Urothelium cell line (cell line): ENCODE measurements around the gene FADS6.

Experiments used
- DNase-seq: peaks from one replicate; pipeline ENCODE4 v3.0.0; 2011; ENCODE audit warnings: low spot score, mixed read lengths
- FAIRE-seq: peaks from 2 replicates; lab custom pipeline; 2011; peaks lifted over from hg19 to GRCh38; lab: Jason Lieb, UNC

Gene FADS6

DNA sequence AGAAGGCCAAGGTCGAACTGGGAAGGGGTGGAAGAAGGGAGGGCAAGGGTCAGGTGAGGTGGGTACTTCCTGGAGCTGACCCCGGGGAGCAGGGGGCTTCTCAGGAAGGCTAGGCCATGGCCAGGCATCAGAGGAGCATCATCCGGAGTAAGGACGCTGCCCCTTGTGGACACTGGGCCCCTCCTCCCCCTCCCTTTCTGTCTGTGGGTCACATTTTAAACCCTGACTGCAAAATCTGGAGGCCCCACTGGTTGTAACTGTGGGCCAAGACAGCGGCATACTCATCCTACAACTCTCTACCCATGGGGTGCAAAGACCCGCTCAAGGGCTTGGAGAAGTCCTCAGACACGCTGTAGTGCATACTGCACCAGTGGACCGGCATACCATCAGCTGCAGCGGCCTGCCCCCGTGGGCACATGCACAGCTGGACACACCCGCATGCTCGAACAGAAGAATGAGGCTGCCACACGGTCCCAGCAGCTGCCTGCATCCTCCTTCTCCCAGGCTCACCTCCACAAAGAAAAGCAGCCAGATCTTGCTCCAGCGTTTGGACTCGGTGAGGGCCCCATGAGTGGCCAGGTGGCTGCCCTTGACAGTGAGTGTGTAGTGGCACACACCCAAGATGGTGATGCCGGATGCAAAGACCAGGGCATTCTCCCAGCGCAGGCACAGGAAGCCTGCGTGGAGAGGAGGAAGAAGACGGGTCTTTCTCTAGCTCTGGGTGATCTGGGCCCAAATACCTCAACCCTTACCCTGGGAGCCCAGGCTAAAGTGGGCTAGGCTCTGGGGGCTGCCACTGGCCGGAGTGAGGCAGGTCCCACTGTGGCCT lies 1.2 kb downstream of the FADS6 start:
- FAIRE-seq: no peak

DNA sequence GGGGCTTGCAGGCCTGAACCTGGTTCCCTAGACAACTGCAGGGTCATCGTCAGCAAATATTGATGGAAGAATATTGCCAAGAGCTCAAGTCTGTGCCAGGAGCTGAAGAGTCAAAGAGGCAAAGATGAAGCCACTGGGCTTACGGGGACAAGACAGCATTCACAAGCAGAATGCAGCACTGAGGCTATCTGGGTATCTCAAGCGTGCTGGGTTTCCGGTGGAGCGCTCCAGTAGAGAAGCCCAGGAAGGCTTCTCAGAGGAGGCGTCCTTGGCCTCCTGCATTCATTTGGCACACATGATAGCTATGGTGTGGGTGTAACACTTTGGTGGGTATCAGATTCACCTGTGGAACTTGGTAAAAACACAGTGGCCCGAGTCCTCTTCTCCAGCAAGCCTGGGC lies 2.9 kb downstream of the FADS6 start:
- no peak for DNase-seq
- no peak for FAIRE-seq

More for the DNA sequence above, 1.2 kb downstream of the FADS6 start:
- no peak for DNase-seq

DNA sequence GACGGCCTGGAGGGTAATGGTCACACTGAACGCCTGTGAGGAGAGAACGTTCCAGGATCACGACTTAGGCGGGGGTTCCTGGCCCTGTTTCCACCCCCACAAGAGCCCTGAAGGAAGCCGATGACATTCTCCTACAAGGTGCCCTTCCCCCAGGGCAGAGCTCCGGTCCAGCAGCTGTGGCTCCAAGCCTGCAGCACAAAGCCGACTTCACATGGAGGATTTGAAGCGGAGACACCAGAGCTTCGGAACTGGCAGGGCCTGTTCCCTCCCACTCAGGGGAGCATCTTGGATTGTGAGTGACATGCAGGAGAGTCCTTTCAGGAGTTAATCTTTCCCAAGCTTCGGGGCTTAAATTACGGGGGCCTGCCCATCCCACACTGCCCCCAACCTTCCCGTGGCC lies 5.0 kb downstream of the FADS6 start:
- FAIRE-seq (no peak), DNase-seq (no peak)

DNA sequence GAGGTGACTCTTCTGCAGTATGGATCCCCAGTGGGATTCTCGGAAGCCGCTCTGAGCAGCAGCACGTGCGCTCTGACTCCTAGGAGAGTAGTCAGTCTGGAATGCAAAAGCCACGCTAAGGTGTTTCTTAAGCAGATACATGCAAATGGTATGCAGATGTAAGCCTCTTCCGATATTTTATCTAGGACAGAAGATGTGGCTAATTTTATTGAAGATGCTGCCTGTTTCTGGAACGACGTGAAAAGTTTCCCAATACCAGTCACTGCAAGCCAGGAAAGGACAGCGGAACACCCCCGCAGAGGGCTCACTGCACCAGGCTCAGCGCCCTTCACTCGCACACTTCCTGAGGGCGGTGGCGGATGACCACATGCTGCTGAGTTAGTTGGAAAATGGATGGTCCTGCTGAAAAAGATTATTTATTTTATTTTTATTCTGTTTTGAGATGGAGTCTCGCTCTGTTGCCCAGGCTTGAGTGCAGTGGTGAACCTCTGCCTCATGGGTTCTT lies 10.1 kb downstream of the FADS6 start:
- FAIRE-seq: no peak
- DNase-seq: no peak

DNA sequence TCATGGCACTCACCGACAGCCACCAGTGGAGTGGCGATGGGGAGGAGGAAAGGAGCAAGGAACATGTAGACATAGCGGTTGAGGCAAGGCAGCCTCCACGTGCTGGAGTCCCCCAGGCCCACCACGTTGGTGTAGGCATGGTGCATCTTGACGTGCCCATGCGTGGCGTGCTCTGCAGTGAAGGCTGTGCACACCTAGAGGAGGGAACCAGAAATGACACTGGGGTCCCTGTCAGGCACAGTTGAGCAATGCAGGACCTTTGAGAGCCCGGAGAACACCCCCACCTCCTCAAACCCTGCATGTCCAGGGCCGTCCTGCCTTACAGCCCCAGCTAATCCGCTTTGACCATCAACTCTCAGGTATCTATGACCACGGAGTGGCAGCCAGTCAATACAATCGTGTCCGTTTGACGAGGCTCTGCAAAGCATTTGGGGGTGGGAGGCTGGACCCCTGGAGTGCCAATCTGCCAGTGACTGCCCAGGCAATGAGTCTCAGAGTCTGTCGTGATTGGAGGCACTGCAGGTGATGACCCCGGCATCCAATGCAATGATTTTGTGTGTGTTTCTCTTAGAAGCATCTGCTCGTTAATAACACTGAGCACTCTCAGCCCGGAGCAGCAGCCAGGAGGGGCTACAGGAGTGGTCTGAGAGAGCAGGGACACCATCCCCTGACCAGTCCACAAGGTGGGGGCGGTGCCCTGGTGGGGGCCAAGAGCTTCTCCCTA lies 10.8 kb downstream of the FADS6 start:
- DNase-seq (no peak), FAIRE-seq (peak; percentile 27)

DNA sequence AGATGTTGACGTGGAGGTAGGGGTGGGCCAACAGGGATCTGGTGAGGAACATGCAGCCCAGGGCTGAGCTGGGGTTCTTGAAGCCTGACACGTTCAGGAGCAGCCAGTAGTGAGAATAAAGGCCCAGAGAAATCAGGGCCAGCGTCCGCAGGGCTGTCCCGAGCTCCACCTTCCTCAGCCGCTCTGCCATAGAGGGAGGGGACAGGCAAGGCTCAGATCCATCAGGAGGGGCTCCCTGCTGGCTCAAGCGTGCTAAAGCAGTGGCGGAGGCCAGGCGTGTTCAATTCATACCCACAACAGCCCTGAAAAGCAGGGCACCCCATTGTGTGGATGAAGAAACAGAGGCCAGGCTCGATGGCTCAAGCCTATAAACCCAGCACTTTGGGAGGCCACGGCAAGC lies 12.4 kb downstream of the FADS6 start:
- FAIRE-seq: no peak
- DNase-seq: no peak

DNA sequence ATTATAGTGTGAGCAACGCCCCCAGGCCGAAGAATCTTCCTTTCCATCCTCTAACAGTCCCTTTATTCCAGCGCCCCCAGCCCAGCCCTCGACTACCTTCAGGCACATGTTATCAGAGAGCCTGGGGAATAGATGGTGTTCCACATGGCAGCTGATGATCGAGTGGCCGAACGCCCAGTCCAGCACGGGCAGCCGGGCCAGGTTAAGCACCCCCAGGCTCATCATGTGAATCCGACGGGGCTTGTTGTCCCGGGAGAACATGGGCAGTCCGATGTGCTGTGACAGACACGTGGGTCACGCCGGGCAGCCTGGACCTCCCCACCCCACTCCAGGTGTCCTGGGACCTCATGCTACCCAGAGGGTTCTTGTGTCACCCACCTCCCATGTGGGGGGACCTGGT lies 14.1 kb downstream of the FADS6 start:
- FAIRE-seq: no peak
- DNase-seq: no peak

DNA sequence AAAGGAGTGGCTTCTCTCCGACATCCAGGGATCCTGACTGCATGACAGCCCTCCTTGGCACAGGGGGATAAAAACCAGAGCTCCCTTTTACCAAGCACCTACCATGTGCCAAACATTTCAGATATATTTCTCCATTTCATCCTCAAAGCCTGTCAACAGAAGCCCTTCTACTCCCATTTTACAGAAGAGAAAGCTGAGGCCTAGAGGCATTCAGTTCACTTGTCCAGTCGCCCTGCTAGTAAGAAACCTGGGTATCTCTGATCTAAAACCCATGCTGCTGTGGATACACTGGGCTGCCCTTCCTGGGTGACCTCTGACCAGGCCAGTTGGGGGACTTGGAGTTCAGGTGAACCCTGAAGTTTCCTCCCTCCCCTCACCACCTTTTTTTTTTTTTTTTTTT lies 14.8 kb downstream of the FADS6 start:
- FAIRE-seq (no peak), DNase-seq (no peak)

DNA sequence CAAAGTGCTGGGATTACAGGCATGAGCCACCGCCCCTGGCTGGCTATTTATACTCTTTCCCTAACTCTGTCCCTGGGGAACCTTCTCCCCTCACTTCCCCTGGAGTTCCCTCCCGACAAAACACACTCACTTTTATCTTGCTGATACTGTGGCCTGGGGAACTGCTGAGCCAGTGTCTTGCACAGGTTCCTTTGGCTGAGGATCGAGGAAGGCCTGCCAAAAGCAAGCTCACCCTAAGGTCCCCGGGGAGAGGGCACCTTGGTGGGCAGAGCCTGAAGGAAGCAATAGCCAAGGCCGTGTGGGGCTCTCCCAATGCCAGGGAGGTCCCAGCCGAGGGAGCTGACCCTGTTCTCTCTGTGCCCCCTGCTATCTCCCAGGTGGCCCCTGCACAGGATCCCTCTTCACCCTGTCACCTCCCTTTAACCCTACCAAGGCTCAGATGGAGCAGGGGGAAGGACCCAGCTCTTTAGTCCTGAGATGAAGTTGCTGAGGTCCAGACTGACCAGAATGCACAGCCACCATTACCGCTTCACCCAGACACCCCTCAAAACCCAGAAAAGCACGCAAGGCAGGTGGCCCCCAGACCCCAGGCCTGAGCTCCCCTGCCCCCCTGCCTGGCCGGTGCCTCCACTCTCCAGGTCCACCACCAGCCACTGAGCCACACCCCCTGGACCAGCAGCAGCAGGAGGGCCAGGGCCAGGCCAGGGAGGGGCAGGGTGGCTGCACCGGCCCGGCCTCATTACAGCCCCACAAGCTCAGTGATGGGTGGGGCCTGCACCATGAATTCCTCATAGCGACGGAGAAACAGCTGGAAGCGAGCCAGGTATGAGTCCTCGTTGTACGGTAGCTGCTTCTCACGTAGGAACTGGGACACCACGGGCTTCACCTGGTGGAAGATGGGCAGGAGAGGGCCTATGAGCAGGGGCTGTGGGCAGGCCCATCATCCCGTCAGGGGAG lies 15.6 kb downstream of the FADS6 start:
- FAIRE-seq (no peak), DNase-seq (peak; percentile 67)

DNA sequence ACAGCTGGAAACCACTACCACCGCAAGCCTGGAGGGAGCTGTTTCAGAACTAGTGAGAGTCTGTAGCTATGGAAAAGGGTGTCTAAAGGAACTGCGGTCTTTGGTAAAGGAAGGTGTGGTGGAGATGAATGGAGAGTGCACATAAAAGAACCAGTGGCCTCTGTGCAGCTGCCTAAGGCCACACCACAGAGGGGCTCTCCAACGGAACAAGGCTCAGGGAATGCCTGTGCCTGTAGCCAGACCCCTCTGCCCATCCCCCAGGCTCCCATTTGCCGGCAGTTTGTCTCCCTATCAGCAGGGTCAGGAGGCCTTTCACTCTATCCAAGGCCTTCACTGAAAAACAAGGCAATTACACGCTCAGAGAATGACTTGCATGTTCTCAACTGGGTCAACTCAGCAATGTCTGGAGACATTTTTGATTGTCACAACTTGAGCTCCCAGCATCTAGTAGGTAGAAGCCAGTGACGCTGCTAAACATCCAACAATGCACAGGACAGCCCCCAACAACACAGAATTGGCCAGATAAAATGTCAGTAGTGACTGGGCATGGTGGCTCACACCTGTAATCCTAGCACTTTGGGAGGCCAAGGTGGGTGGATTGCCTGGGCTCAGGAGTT lies 17.3 kb downstream of the FADS6 start:
- DNase-seq: no peak
- no peak for FAIRE-seq

DNA sequence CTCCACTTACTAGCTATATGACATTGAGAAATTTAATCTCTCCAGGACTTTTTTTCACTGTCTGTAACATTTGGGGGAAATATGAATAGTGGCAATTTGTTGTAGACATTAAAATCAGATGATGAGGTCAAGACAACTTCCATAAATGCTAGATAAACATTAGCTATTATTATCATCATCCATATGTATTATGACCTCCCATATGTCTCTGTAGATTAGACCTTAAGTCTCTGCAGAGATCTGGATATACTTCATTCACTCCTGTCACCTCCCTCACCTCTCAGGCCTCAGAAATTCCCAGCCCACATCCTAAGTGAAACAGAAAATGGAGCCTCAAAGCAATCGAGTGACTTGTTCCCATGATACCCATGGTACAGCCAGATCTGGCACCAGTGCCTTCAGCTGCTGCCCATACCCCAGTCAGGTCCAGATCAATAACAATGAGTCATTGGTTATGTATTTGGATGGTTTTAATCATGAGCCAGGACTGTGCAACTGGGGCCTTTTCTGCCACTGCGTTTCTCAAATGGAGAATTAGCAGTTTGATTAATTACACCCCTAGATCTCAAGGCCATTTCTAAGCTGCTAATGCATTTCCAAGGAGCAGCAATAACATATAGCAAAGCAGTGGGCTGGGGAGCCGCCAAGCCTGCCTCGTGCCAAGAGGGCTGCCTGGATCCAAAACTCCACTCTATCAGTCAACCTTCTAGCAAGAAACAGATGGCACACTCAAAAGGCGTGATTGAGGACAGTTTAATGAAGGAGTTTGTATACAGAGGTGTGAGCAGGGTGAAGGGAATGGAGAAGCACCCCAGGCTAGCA lies 18.1 kb downstream of the FADS6 start:
- no peak for FAIRE-seq
- no peak for DNase-seq

DNA sequence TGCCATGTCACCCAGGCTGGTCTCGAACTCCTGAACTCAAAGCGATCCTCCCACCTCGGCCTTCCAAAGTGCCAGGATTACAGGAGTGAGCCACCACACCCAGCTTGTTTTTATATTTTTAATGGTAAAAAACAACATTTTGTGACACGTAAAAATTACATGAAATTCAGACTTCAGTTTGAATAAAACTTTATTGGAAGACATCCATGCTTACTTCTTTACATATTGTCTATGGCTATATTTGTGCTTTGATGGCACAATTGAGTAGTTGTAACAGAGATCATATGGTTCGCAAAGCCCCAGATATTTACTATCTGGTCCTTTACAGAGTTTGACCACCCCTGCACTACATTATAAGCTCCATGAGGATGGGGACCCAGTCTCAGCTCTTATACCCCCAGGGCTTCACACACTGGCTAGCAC lies 18.8 kb downstream of the FADS6 start:
- DNase-seq (no peak), FAIRE-seq (no peak)

DNA sequence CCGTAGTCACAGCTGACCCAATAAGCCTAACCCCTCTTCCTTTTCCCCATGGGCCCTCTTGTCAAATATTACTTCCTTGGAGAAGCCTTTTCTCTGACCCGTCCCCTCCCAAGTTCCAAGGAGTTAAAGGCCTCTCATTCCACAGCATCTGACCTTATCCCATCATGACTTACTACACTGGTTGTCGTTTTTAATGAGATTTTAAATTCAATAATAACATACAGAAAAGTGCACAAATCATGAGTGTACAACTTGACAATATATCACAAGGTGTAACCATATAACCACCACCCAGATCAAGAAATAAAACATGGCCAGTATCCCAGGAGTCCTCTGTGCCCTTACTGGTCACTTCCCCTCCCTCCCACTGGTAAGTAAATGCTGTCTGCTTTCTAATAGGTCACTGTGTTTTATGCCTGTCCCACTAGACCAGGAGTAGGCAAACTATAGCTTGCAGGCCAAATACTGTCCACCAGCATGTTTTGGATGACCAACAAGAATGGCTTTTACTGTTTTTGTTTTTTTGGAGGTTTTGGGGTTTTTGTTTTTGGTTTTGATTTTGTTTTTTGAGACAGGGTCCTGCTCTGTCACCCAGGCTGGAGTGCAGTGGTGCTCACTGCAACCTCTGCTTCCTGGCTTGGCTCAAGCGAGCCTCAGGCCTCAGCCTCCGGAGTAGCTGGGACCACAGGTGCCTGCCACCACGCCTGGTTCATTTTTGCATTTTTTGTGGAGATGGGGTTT lies 19.4 kb downstream of the FADS6 start:
- DNase-seq (no peak), FAIRE-seq (no peak)

DNA sequence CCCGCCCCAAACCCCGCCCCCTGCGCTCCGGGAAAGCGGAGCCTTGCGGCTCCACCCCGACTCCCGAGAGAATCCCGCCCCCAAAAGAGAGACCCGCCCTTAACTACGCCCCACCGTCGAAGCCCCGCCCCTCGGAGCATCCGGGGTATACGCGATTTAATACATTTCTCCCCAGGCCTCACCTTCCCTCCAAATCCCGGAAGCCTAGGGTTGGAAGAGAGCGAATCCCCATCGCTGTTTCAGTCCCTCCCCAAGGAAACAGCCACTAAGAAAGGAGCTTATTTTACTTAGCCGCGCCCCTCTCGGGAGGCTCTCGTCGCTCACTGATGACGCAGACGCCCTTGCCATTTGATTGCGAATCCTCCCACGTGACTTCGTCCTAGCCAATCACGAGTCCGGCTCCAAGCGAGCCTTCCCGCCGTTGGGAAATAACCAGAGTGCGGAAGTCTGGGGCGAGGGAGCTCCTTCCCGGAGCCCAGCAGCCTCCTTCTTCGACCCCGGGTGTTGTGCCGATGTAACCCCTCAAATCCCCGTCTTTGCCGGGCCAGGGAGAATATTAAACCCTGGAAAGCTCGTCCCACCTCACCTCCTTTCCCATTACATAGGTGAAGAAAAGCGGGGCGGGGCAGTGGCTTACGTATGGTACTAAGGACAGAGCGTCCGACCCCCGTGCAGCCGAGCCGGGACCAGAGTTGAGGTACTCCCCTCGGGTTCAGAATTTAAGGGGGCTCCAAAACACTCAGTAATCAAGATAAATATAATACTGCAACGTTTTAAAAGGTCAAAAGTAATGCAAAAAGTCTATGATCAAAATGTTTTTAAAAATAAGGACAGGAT lies 20.2 kb downstream of the FADS6 start:
- FAIRE-seq: peak; percentile 70
- DNase-seq: peak; percentile 100

DNA sequence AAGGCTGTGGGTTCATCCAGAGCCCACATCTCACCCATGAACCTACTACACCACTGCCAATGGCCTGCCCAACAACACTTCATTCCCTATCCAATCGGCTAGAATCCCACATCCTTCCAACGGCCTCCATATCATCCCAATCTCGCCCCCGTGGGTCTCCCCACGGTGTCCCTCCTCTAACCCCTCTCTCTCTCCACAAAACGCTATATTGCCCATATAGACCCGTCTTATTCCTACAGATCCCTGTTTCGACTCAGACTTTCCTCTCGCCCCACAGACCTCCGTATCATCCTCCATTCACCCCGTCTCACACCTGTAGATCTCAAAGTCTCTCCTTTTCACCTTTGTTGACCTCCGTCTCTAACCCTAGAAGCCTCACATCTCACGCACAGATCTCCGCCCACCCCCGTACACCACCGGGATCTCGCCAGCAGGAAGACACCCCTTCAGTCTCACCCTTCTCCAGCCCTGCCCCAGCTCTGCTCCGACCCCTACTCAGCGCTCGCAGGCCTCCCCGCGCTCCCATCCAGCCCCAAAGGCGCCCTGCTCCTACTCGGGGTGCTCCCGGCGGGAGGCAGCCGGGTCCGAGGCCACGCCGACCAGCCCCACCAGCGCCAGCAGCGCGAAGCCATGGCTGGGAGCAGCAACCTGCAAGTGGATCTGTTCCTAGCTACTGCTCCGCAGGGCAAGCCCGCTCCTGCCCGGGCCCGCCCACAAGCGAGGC lies 21.0 kb downstream of the FADS6 start, which contains the start of gene FDXR:
Gene FDXR (minus strand): TSS at position 682 of the 724 bp plus-strand sequence. CDS start 50 bp downstream, at position 632.
- DNase-seq: no peak

DNA sequence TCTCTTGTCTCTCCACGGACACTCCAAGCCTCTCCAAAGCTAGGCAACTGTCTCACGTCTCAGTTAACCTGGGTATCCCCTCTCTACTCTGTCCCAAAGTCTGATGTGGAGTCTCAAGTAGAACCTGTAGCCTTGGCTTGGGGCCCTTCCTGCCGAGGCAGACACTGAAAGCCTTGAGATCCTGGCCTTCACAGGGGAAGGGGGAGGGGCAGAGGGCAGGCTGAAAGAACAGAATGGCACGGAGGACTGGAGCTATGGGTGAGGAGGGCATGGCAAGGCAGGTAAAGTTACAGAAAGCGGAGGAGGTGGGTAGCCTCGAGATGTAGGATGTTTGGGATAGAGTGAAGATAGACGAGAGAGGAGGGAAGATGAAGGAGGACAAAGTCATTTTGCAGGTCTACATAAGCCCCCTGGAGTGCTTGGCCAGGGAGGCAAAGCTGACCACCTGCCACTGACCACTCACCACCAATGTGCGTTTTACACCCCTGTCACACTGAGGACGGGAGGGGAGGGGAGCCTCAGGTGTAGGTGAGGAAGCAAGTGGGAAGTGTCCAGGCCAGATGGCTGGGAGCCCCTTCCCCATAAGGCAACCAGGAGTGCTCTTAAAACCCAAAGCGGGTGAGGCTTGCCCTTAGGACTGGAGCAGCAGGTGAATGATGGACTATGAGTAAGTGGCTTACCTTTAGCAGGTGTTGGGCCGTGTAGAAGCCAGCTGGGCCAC lies 21.9 kb downstream of the FADS6 start:
- DNase-seq: no peak
- FAIRE-seq: peak; percentile 53

More for the DNA sequence above, 21.0 kb downstream of the FADS6 start, which contains the start of gene FDXR:
- FAIRE-seq: no peak

DNA sequence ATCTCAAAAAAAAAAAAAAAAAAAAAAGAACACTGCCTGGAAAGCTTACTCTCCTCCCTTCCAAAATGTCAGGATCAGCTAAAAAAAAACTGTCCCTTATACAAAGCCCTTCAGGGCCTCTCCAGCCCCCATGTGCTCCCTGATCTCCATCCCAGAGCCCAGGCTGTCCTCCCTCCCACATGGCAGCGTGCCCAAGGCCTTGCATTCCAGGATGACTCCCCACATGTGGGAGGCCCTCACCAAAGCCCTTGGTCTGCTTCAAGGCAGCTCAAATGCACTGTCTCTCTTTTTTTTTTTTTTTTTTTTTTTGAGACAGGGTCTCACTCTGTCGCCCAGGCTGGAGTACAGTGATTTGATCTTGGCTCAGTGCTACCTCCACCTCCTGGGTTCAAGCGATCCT lies 22.9 kb downstream of the FADS6 start:
- FAIRE-seq: no peak
- peak; percentile 61 for DNase-seq
